ENCODE data around the gene NUP160.
"Not testable (repeated sequence)": the region's sequence is repeated elsewhere in the genome, so short reads cannot be mapped to it uniquely, and the experiment has no call there.

The NUP160 gene

GRCh38 chr11:47861728-47862127 is 13.6 kb upstream of the NUP160 start:
- no peak for DNase-seq (ENCODE audit: low read depth, low spot score)

- peak; percentile 8 for DNase-seq (ENCODE audit: low read depth, low spot score)
Measured at GRCh38 chr11:47860536-47860935, 12.4 kb upstream of the NUP160 start.

- no peak for DNase-seq (ENCODE audit: low read depth, low spot score)
Measured at GRCh38 chr11:47857892-47858543, 9.9 kb upstream of the NUP160 start.

GRCh38 chr11:47857485-47857884 is 9.3 kb upstream of the NUP160 start:
- no peak for DNase-seq (ENCODE audit: low read depth, low spot score)

GRCh38 chr11:47856186-47856585 is 8.0 kb upstream of the NUP160 start:
- no peak for DNase-seq (ENCODE audit: low read depth, low spot score)

GRCh38 chr11:47854667-47855066 is 6.5 kb upstream of the NUP160 start:
- DNase-seq (ENCODE audit: low read depth, low spot score), result no peak

GRCh38 chr11:47852053-47852452 is 3.9 kb upstream of the NUP160 start:
- no peak for DNase-seq (ENCODE audit: low read depth, low spot score)

- DNase-seq (ENCODE audit: low read depth, low spot score), result no peak
Measured at GRCh38 chr11:47850337-47850736, 2.2 kb upstream of the NUP160 start.

- DNase-seq (ENCODE audit: low read depth, low spot score), result no peak
Measured at GRCh38 chr11:47848700-47849155, 578 bp upstream of the NUP160 start.

- DNase-seq (ENCODE audit: low read depth, low spot score), result no peak
Measured at GRCh38 chr11:47847537-47847891, 636 bp downstream of the NUP160 start.

GRCh38 chr11:47846998-47847397 is 1.2 kb downstream of the NUP160 start:
- DNase-seq (ENCODE audit: low read depth, low spot score), result peak; percentile 11

GRCh38 chr11:47843361-47844055 is 4.6 kb downstream of the NUP160 start:
- no peak for DNase-seq (ENCODE audit: low read depth, low spot score)

- no peak for DNase-seq (ENCODE audit: low read depth, low spot score)
Measured at GRCh38 chr11:47842749-47843148, 5.4 kb downstream of the NUP160 start.

GRCh38 chr11:47837929-47838328 is 10.2 kb downstream of the NUP160 start:
- DNase-seq (ENCODE audit: low read depth, low spot score), result no peak

- DNase-seq (ENCODE audit: low read depth, low spot score), result no peak
Measured at GRCh38 chr11:47837292-47837691, 10.9 kb downstream of the NUP160 start.

- not testable (repeated sequence) for DNase-seq (ENCODE audit: low read depth, low spot score)
Measured at GRCh38 chr11:47830013-47830412, 18.1 kb downstream of the NUP160 start.

- no peak for DNase-seq (ENCODE audit: low read depth, low spot score)
Measured at GRCh38 chr11:47828284-47828683, 19.9 kb downstream of the NUP160 start.

GRCh38 chr11:47822664-47823063 is 25.5 kb downstream of the NUP160 start:
- not testable (repeated sequence) for DNase-seq (ENCODE audit: low read depth, low spot score)

- DNase-seq (ENCODE audit: low read depth, low spot score), result no peak
Measured at GRCh38 chr11:47819743-47820142, 28.4 kb downstream of the NUP160 start.

- DNase-seq (ENCODE audit: low read depth, low spot score), result no peak
Measured at GRCh38 chr11:47800759-47801158, 47.4 kb downstream of the NUP160 start.

GRCh38 chr11:47797633-47798032 is 50.5 kb downstream of the NUP160 start:
- DNase-seq (ENCODE audit: low read depth, low spot score), result no peak

GRCh38 chr11:47791774-47792430 is 56.2 kb downstream of the NUP160 start:
- no peak for DNase-seq (ENCODE audit: low read depth, low spot score)

GRCh38 chr11:47790017-47790416 is 58.1 kb downstream of the NUP160 start:
- DNase-seq (ENCODE audit: low read depth, low spot score), result not testable (repeated sequence)

All from ELF-1 (cell line).